ACHN (cell line): ENCODE results near the gene IFI27L1.
"Not testable (repeated sequence)": the region's sequence is repeated elsewhere in the genome, so short reads cannot be mapped to it uniquely, and the experiment has no call there.

Experiments
- DNase-seq: peaks from one replicate; pipeline ENCODE4 v3.0.0-alpha.2; 2015
- in situ Hi-C: cut with HindIII; loops from 2 replicates; pipeline ENCODE4 v1.10.0; 2017; ENCODE audit warnings: low sequenced_read_pairs, low pct_ligation_motif_present, low pct_unique_long_range_greater_than_20kb

IFI27L1 gene

GRCh38 chr14:94066089-94066676 lies 14.9 kb upstream of the IFI27L1 start:
- in situ Hi-C loops = no loop called here
- no peak for DNase-seq

- in situ Hi-C loops = not testable (repeated sequence)
These were observed 9.0 kb upstream of the IFI27L1 start for GRCh38 chr14:94072076-94072475.

GRCh38 chr14:94074534-94074933 lies 6.6 kb upstream of the IFI27L1 start:
- in situ Hi-C loops = no loop called here
- no peak for DNase-seq

More at GRCh38 chr14:94072076-94072475, 9.0 kb upstream of the IFI27L1 start:
- not testable (repeated sequence) for DNase-seq

- no peak for DNase-seq
- in situ Hi-C loops = no loop called here
These were observed 6.1 kb upstream of the IFI27L1 start for GRCh38 chr14:94075008-94075407.

GRCh38 chr14:94077111-94077821 lies 3.8 kb upstream of the IFI27L1 start:
- DNase-seq = no peak
- in situ Hi-C loops = no loop called here

- DNase-seq = no peak
- in situ Hi-C loops = no loop called here
These were observed 3.3 kb upstream of the IFI27L1 start for GRCh38 chr14:94077823-94078222.

- in situ Hi-C loops = no loop called here
- peak; percentile 42 for DNase-seq
These were observed 1.1 kb upstream of the IFI27L1 start for GRCh38 chr14:94079891-94080620.

- no peak for DNase-seq
These were observed 293 bp downstream of the IFI27L1 start for GRCh38 chr14:94081386-94081820.

GRCh38 chr14:94087891-94088290 lies 6.8 kb downstream of the IFI27L1 start:
- in situ Hi-C loops = no loop called here
- no peak for DNase-seq

More at GRCh38 chr14:94081386-94081820, 293 bp downstream of the IFI27L1 start:
- in situ Hi-C loops = no loop called here

- DNase-seq = no peak
- in situ Hi-C loops = no loop called here
These were observed 7.4 kb downstream of the IFI27L1 start for GRCh38 chr14:94088516-94088915.

GRCh38 chr14:94089479-94089878 lies 8.4 kb downstream of the IFI27L1 start:
- in situ Hi-C loops = no loop called here
- no peak for DNase-seq

- no peak for DNase-seq
- in situ Hi-C loops = no loop called here
These were observed 12.3 kb downstream of the IFI27L1 start for GRCh38 chr14:94093418-94093817.

- DNase-seq = no peak
- in situ Hi-C loops = no loop called here
These were observed 16.0 kb downstream of the IFI27L1 start for GRCh38 chr14:94097091-94097490.

- in situ Hi-C loops = no loop called here
- no peak for DNase-seq
These were observed 17.3 kb downstream of the IFI27L1 start for GRCh38 chr14:94098326-94098992.

GRCh38 chr14:94099006-94099405 lies 17.9 kb downstream of the IFI27L1 start:
- DNase-seq = no peak
- in situ Hi-C loops = no loop called here

GRCh38 chr14:94100847-94101246 lies 19.7 kb downstream of the IFI27L1 start:
- in situ Hi-C loops = no loop called here
- DNase-seq = peak; percentile 39

GRCh38 chr14:94101748-94102147 lies 20.6 kb downstream of the IFI27L1 start:
- in situ Hi-C loops = no loop called here
- no peak for DNase-seq

- DNase-seq = no peak
- in situ Hi-C loops = no loop called here
These were observed 21.8 kb downstream of the IFI27L1 start for GRCh38 chr14:94102768-94103482.
